SHP77 (cell line): ENCODE results near the gene GABRD.

Source experiments
- DNase-seq, 2 experiments: peaks; one replicate each; lab custom pipeline; 2025; lab: John Stamatoyannopoulos, UW

The GABRD gene

DNA sequence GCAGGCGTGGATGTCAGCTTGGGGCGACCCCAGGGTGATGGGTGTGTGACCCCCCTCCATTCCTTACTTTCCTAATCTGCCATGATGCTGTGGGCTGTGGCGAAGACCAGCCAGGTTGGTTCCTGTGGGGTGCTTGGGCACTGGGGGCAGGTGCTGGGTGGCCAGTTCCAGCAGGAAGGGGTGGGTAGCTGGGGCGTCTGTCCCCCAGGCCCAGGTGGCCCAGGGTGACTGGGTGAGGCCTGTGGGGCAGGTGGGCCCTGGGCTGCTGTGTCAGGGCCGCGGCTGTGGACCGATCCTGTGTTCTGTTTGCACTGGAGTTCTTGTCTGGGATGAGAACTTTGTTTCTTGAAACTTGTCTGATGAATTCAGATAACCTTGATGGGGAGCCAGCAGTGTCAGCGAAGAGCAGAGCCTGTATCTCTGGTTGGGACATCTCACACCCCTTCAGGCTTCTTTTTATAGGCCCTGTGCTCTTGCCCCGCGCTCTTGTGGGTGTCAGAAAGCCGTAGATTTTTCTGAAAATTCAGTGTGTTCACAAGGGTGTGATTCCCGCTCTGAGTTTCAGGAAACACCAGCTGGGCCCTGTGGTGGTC is 34.7 kb downstream of the GABRD start:
- no peak for DNase-seq

DNA sequence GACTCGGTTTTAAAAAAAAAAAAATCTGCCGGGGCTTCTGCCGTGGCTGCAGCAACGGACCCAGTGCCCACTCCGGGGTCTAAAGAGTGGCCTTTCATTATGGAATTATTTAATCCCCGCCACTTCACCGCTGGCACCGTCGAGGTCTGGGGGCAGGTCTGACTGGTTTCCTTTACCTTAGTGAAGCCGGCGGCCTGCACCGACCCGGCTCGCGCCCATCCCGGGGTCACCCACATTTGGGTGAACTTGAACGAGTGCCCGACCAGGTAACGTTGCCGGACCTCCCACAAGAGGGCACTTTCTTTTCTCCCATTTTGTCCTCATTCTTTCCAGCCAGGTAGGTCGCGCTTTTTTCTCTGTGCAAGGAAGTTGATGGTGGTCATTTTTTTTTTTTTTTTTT is 35.4 kb downstream of the GABRD start:
- DNase-seq, result no peak

DNA sequence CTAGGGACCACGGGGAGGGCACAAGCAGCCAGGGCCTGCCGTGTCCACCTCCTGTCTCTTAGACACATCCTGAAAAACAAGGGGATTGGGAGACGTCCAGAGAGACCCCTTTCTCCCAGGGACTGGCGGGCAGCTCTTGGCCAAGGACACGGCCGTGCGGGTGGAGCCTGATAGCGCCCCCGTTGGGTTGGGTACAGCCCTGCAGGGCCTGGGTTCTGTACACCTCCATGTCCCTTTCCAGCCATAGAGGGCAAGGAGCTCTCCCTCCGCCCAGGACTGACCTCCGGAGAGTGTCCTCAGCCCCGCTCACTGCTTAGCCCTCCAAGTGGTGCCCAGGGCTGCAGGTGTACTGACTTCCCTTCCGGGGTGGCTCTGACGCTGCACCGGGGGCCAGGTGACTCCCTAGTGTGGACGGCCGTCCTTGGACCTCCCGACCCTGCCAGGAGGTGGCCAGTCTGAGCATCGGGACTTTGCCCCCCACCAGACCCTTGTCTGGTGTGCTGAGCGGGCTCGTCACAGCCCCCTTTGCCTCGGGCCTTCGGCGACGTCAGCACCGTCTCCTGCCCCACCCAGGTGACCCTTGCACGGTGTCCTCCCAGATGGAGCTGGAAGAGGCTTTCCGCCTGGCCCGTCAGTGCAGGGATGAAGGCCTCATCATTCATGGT is 36.9 kb downstream of the GABRD start:
- no peak for DNase-seq

DNA sequence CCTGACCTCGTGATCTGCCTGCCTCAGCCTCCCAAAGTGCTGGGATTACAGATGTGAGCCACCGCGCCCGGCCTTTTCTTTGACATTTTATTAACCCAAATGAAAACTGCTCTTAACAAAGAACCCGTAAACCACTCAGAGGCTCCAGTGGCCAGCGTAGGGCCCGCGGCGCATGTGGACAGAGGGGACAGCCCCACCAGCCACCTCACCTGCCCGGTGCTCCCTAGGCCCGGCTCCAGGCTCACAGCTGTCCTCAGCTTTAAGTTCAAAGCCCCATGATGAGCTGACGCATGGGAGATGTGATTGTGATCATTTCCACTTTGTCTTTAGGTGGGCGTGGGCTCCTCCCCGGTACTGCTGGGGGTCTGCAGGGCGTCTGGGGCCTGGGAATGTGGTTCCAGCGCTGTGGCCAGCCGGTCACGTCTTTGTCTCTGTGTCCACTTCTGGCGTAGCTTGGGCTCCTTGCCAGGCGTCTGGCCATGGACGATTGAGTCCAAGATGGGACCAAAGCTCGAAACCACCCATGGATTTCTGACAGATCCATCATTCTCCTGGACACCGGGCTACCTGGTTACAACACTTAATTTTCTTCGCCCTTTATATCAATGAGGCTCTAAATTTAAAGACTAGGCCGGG is 37.9 kb downstream of the GABRD start:
- no peak for DNase-seq

GRCh38 chr1:2059290-2059953 is 40.3 kb downstream of the GABRD start:
- DNase-seq, result no peak

DNA sequence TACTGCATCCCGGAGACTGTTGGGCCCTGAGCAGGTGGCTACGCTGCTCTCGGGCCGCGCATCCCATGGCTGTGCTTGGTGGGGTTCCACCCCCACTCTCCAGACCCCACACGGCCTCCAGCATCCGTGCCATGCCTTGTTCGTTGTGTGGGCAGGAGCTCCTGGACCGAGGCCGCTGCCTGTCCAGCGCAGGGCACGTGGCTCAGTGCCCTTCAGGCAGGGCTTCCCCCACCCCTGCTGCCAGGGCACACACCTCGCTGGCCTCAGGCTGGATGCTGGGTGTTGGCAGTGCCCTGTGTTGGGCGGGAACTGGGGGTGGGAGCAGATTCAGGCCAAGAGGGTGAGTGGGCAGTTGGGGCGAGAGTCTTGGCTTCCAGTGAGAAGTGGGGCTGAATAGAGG is 40.9 kb downstream of the GABRD start:
- DNase-seq, result no peak

DNA sequence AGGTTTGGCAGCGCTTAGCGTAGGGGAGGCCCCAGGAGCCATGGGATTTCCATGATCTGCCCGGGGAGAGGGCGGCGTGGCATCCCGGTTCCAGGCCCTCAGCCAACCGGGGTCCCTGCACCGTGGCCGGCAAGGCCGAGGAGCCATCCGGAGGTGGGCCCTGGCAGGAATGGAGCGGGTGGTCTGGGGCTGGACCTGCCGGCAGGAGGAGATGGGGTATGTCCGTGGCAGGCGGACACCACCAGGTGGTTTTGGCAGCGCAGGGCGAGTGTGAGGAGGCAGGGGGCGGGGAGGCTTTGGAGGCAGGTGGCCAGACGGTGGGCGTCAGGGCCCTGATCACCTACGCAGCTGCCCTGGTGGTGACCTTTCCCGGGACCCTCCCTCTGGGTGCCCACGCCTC is 41.4 kb downstream of the GABRD start:
- no peak for DNase-seq

DNA sequence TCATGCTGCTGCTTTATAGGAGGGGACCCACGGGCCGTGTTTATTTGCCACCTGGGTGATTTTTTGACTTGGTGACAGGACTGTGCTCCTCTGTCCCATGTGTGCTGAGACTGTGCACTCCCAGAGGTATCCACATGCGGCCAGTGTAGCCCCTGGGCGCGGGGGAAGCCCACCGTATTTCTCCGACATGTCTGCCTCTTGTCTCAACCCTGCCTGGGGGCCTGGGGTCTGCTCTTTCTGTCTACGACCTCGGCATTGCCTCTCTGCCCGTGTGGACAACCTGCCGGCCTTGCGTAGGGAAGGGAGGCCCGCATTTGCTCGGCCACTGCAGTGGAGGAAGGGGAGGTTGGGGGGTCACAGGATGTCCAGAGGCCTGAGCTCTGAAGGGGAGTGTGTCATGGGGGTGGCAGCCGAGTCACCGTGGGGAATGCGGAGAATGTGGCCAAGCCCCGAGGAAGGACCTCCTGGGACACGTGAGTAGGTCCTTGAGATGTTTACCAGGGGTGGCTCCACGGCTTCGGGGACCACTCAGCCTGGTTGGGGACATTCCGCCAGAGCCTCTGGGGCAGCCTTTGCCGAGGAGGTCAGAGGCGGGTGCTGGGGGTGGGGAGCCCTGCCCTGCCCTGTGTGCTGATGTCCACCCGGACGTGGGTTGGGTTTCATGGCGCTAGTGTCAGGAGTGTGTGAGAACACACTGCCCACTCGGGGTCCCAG is 42.1 kb downstream of the GABRD start:
- no peak for DNase-seq

DNA sequence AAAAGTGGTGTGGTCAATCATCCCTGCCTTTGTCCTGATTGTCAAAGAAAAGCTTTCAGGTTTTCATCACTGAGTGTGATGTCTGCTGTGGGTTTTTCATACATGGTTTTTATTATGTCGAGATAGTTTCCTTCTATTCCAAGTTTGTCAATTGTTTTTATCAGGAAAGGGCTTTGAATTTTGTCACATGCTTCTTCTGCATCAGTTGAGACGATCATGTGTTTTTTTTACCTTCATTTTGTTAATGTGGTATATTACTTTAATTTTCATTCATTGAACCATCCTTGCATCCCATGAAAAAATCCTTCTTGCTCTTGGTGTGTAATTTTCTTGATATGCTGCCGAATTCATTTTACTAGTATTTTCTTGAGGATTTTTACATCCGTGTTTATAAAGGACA is 46.6 kb downstream of the GABRD start:
- no peak for DNase-seq

GRCh38 chr1:2067393-2067792 is 48.2 kb downstream of the GABRD start:
- no peak for DNase-seq

GRCh38 chr1:2067981-2068380 is 48.8 kb downstream of the GABRD start:
- DNase-seq, result no peak

DNA sequence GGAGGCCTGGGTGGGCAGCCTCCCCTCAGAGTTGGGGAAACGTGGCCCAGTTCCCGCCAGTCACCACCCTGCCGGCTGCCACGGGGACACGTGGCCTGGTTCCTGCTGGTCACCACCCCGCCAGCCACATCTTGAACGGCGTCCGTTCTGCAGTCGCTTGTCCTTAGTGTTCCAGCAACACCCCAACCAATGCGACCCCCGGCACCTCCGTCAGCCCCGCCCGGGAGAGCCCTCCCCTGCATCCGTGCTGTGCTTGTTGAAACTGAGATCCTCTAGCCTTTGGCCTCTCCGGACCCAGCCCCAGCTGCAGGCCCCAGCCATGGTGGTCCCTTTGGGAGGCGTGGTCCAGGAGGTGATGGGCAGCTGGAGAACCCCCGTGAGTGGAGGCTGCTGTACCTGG is 49.8 kb downstream of the GABRD start:
- DNase-seq, result no peak

GRCh38 chr1:2070016-2070415 is 50.9 kb downstream of the GABRD start:
- DNase-seq, result no peak

DNA sequence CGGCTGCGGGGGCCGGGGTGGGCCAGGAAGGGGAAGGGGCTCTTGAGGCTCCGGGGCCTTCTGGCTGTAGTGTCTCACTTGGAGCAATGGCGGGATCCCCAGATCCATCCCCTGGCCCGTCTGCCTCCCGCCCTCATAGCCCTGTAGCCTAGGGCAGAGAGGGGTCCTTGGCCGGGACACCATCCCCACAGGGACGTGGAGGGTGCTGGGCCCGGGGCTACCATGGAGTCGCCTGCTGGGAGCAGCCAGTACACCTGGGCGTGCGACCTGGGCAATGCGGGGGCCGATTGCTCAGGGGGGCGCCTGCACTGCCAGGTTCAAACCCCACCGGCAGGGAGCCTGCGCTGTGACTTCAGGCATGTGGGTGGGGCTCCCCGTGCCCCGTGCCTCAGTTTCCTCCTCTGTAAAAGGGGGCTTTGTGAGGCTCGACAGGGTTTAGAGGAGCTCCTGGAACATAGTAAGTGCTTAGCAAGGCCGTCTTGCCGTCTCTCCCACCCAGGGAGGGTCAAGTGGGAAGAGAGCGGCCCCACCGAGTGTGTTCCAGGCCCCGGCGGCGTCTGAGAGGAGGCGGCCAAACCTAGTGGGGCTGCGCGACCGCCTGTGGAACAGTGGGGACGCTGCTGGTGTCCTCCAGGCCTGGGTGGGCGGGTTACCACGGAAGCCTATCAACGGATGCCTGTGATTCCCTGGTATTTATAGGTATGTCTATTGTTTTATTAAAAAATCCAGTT is 51.8 kb downstream of the GABRD start:
- DNase-seq, result no peak

- no peak for DNase-seq
Observed at GRCh38 chr1:2072109-2072806, 53.1 kb downstream of the GABRD start.

GRCh38 chr1:2072891-2073290 is 53.7 kb downstream of the GABRD start:
- DNase-seq, result no peak

- DNase-seq, result peak; percentile 22 to 74
Observed at GRCh38 chr1:2073382-2074230, 54.5 kb downstream of the GABRD start.

DNA sequence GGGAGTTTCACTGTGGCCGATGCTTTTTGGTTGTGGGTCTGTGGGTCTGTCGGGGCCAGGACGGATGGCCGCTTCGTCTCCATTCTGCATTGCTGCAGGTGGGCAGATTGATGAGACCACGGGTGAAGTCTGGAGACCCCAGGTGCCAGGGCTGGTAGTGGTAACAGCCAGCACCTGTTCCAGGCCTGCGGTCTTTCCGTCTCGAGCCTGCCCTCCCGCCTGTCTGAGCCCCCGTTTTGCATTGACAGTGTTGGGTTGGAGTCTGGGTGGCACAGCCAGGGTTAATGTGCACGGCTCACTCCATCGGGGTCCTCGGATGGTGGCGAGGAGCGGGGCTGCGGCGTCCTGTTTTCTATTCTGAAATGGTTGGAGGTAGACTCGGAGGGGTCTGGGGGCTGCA is 55.3 kb downstream of the GABRD start:
- DNase-seq, result no peak

GRCh38 chr1:2074944-2075740 is 56.0 kb downstream of the GABRD start:
- DNase-seq, result no peak
